RWPE2 (cell line): ENCODE measurements around the gene ARRDC5.

Experiments used
- ATAC-seq: fragments of 200-7000 bp; cut with Tn5 transposase; 3 replicates; pipeline ENCODE4 v1.9.1; 2021; ENCODE audit warnings: low read depth
- DNase-seq: peaks from one replicate; pipeline ENCODE4 v3.0.0-alpha.2; 2020; ENCODE audit warnings: low spot score
- H3K27ac ChIP-seq: fragments of 450-650 bp; 2 replicates; pipeline ENCODE4 v1.5.1; 2017; ENCODE audit warnings: mild to moderate bottlenecking; ENCODE audit not compliant: poor library complexity, severe bottlenecking
- H3K27me3 ChIP-seq: fragments of 250-450 bp; sonication (Bioruptor Pico); 2 replicates; pipeline ENCODE4 v1.5.1; 2021; ENCODE audit warnings: mild to moderate bottlenecking, moderate library complexity; ENCODE audit not compliant: insufficient read depth, poor library complexity, severe bottlenecking
- H3K36me3 ChIP-seq: fragments of 250-450 bp; sonication (Bioruptor Pico); 2 replicates; pipeline ENCODE4 v1.5.1; 2020; ENCODE audit warnings: low read depth, mild to moderate bottlenecking, moderate library complexity
- H3K4me1 ChIP-seq: fragments of 250-450 bp; sonication (Bioruptor Pico); 2 replicates; pipeline ENCODE4 v1.5.1; 2021; ENCODE audit warnings: mild to moderate bottlenecking, moderate library complexity; ENCODE audit not compliant: insufficient read depth, poor library complexity, severe bottlenecking
- H3K4me3 ChIP-seq: fragments of 250-450 bp; sonication (Bioruptor Pico); 2 replicates; pipeline ENCODE4 v1.5.1; 2021; ENCODE audit warnings: mild to moderate bottlenecking, moderate library complexity; ENCODE audit not compliant: severe bottlenecking
- H3K9me3 ChIP-seq: fragments of 250-450 bp; sonication (Bioruptor Pico); 2 replicates; pipeline ENCODE4 v1.5.1; 2021; ENCODE audit warnings: mild to moderate bottlenecking, moderate library complexity; ENCODE audit not compliant: severe bottlenecking
- CTCF ChIP-seq: fragments of 450-650 bp; IDR thresholded peaks from one replicate; pipeline ENCODE4 v1.5.1; 2017; ENCODE audit warnings: mild to moderate bottlenecking, moderate library complexity; ENCODE audit not compliant: poor library complexity, severe bottlenecking

The ARRDC5 gene

GRCh38 chr19:4914736-4915501 lies 12.2 kb upstream of the ARRDC5 start:
- H3K27ac ChIP-seq, result peak overlapping the region; percentile 84
- peak; percentile 94 for DNase-seq

GRCh38 chr19:4913996-4914735 lies 11.5 kb upstream of the ARRDC5 start:
- no peak for TF ChIP-seq CTCF
- Histone ChIP-seq H3K4me3 (no peak overlapping the region), H3K27ac (peak overlapping the region; percentile 84), H3K36me3 (peaks cover 59% of the 10 kb centered on the region), H3K9me3 (no peaks in the 10 kb centered on the region), H3K27me3 (no peaks in the 10 kb centered on the region), H3K4me1 (peaks cover 44% of the 10 kb centered on the region)
- ATAC-seq, result no peak
- DNase-seq, result no peak

More at GRCh38 chr19:4914736-4915501, 12.2 kb upstream of the ARRDC5 start:
- TF ChIP-seq CTCF, result no peak
- peaks cover 66% of the 10 kb centered on the region for H3K36me3 ChIP-seq
- peak; percentile 71 for ATAC-seq
- H3K4me3 ChIP-seq, result no peak overlapping the region
- H3K4me1 ChIP-seq, result peaks cover 44% of the 10 kb centered on the region
- H3K27me3 ChIP-seq, result no peaks in the 10 kb centered on the region
- no peaks in the 10 kb centered on the region for H3K9me3 ChIP-seq

GRCh38 chr19:4911786-4912672 lies 9.3 kb upstream of the ARRDC5 start:
- no peaks in the 10 kb centered on the region for H3K27me3 ChIP-seq
- peak overlapping the region; percentile 90 for H3K4me3 ChIP-seq
- peak overlapping the region; percentile 84 for H3K27ac ChIP-seq
- peaks cover 53% of the 10 kb centered on the region for H3K36me3 ChIP-seq
- peak; percentile 77 for ATAC-seq
- TF ChIP-seq CTCF, result peak; percentile 74
- H3K4me1 ChIP-seq, result peaks cover 44% of the 10 kb centered on the region
- no peaks in the 10 kb centered on the region for H3K9me3 ChIP-seq
- peak; percentile 95 for DNase-seq

- Histone ChIP-seq H3K36me3 (peaks cover 48% of the 10 kb centered on the region), H3K27ac (peak overlapping the region; percentile 84), H3K4me3 (peak overlapping the region; percentile 90), H3K27me3 (no peaks in the 10 kb centered on the region), H3K9me3 (no peaks in the 10 kb centered on the region), H3K4me1 (peaks cover 44% of the 10 kb centered on the region)
- DNase-seq, result no peak
- TF ChIP-seq CTCF, result no peak
- no peak for ATAC-seq
Measured at GRCh38 chr19:4911314-4911713, 8.6 kb upstream of the ARRDC5 start.
